Measurements from ENCODE around the gene GLUD1. TPM values are rescaled to one million over a fixed set of nuclear protein-coding genes. Genes with fewer than 3 reads are reported as not detected.
"Not testable (repeated sequence)": the region's sequence is repeated elsewhere in the genome, so short reads cannot be mapped to it uniquely, and the experiment has no call there.

The GLUD1 gene
- total RNA-seq, 2 donors from 2014 or later = 134 to 176 TPM

DNA sequence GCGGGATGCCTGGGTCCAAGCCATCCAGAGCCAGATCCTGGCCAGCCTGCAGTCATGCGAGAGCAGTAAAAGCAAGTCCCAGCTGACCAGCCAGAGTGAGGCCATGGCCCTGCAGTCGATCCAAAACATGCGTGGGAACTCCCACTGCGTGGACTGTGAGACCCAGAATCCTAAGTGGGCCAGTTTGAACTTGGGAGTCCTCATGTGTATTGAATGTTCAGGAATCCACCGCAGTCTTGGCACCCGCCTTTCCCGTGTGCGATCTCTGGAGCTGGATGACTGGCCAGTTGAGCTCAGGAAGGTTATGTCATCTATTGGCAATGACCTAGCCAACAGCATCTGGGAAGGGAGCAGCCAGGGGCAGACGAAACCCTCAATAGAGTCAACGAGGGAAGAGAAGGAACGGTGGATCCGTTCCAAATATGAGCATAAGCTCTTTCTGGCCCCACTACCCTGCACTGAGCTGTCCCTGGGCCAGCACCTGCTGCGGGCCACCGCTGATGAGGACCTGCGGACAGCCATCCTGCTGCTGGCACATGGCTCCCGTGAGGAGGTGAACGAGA, 85.4 kb downstream of the GLUD1 start:
- not testable (repeated sequence) for ATAC-seq (replicated peaks); H3K4me3 Mint-ChIP-seq; H3K27me3 Mint-ChIP-seq; H3K27ac Mint-ChIP-seq; H3K9me3 Mint-ChIP-seq; H3K4me1 Mint-ChIP-seq; H3K36me3 Mint-ChIP-seq (ENCODE audit: low read depth)

DNA sequence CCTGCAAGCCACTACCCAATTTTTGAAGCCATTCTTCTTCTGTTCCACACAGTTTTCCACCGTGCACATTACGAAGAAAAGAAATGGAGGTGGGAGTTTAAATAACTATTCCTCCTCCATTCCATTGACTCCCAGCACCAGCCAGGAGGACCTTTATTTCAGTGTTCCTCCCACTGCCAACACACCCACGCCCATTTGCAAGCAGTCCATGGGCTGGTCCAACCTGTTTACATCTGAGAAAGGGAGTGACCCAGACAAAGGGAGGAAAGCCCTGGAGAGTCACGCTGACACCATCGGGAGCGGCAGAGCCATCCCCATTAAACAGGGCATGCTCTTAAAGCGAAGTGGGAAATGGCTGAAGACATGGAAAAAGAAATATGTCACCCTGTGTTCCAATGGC, 86.3 kb downstream of the GLUD1 start:
- not testable (repeated sequence) for H3K27me3 Mint-ChIP-seq; H3K4me1 Mint-ChIP-seq; H3K36me3 Mint-ChIP-seq (ENCODE audit: low read depth); H3K27ac Mint-ChIP-seq; H3K4me3 Mint-ChIP-seq; ATAC-seq (replicated peaks); H3K9me3 Mint-ChIP-seq

DNA sequence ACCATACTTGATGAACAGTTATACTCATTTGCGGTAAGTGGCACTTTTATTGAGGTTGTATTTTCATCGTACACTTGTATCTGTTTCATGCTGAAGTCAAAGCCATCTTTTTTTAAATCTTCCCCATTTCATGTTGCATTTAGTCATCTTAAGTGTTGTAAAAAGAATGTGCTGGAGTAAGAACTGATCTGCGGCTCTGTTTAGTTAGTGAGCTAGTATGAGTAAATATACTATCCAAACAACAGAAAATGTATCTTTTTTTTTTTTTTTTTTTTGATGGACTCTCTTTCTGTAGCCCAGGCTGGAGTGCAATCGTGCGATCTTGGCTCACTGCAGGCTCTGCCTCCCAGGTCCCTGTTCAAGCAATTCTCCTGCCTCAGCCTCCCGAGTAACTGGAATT, 87.0 kb downstream of the GLUD1 start:
- not testable (repeated sequence) for H3K36me3 Mint-ChIP-seq (ENCODE audit: low read depth); H3K9me3 Mint-ChIP-seq; H3K27me3 Mint-ChIP-seq; H3K4me3 Mint-ChIP-seq; H3K27ac Mint-ChIP-seq; ATAC-seq (replicated peaks); H3K4me1 Mint-ChIP-seq

DNA sequence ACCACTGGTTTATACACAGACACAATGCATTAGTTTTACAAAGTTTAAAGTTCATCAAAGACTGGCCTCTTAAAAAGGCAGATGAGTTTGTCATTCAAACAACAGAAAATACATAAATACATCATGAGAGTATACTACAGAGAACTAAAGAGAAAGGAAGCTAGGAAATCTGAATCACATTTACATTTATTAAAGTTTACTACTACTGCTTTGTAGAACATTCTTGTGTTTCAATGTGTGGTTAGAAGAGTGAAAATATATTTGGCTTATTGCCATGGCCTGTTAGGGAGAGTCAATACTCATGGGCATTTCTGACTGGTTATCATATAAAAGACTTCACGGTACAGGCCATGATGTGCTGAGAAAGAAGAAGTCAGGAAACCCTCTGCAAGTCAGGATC, 87.5 kb downstream of the GLUD1 start:
- H3K4me3 Mint-ChIP-seq; H3K36me3 Mint-ChIP-seq (ENCODE audit: low read depth); ATAC-seq (replicated peaks); H3K27me3 Mint-ChIP-seq; H3K9me3 Mint-ChIP-seq; H3K4me1 Mint-ChIP-seq; H3K27ac Mint-ChIP-seq: not testable (repeated sequence)

DNA sequence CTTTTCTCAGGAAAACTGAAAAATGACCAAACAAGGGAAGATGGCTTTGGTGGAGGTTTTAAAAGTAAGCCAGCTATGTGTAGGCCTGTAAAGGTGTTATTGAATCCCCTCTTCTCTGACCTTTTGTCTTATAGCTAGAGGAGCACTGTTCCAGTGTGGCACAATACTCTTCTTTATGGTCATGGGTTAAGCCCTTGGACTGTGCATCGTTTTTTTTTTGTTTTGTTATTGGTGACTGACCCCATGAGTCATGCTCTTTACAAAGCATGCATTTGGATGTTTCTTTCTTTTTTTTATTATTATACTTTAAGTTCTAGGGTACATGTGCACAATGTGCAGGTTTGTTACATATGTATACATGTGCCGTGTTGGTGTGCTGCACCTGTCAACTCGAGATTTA, 94.2 kb downstream of the GLUD1 start:
- Mint-ChIP-seq H3K4me3 (no peak overlapping the region), H3K36me3 (ENCODE audit: low read depth) (no peaks in the 10 kb centered on the region), H3K27ac (no peak overlapping the region), H3K4me1 (no peaks in the 10 kb centered on the region), H3K9me3 (no peaks in the 10 kb centered on the region), H3K27me3 (peaks cover 3% of the 10 kb centered on the region)
- no peak for ATAC-seq (replicated peaks)

Other genes starting within 250 kb of the GLUD1 start
- gene MMRN2, start 137.2 kb downstream of the GLUD1 start, total RNA-seq = under 1 TPM in 1 of 2 donors, not detected in 1; 0.98 TPM
- gene SNCG, start 136.2 kb downstream of the GLUD1 start, total RNA-seq = not detected
- not detected for gene ADIRF, start 126.4 kb downstream of the GLUD1 start, total RNA-seq
- not detected for gene FAM25A, start 74.5 kb downstream of the GLUD1 start, total RNA-seq
- 10 to 100 TPM; 27.6 to 41.5 TPM for gene SHLD2, start 363 bp upstream of the GLUD1 start, total RNA-seq
- gene NUTM2A, start 130.6 kb upstream of the GLUD1 start, total RNA-seq = under 1 TPM; 0.34 to 0.50 TPM